GM20431 (cell line): ENCODE data around the gene LPAR4.
"Not testable (repeated sequence)": the region's sequence is repeated elsewhere in the genome, so short reads cannot be mapped to it uniquely, and the experiment has no call there.

ENCODE experiments used
- in situ Hi-C: fragments of 300-500 bp; cut with MseI, MboI; formaldehyde crosslinking; loops from one replicate; pipeline ENCODE4 v1.15.0; 2020; ENCODE audit warnings: low sequenced_read_pairs; ENCODE audit not compliant: unreplicated experiment

The LPAR4 gene, protein sequence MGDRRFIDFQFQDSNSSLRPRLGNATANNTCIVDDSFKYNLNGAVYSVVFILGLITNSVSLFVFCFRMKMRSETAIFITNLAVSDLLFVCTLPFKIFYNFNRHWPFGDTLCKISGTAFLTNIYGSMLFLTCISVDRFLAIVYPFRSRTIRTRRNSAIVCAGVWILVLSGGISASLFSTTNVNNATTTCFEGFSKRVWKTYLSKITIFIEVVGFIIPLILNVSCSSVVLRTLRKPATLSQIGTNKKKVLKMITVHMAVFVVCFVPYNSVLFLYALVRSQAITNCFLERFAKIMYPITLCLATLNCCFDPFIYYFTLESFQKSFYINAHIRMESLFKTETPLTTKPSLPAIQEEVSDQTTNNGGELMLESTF

DNA sequence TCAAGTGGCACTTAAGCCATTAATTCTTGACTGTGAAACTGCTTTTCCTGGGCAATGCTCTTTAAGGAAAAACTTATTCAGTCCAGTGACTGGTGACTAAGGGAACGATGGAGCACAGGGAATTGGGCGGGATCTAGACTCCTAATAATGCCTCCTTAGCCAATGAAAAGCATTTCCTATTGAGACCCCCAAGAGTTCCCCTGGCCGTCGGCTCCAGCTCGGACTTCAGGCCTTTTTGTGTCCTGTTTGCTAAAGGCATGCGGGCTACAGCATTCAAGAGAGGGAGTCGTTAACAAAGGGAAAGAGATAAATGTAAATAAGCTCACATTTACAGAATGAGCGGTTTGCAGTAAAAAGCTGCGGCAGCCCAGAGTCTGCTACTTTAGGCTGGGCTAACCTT is at the start of gene LPAR4:
TSS of gene LPAR4 (plus strand) at position 232 of the 400 bp plus-strand sequence. CDS start 7,150 bp downstream, outside the sequence.
- in situ Hi-C loops = no loop called here

DNA sequence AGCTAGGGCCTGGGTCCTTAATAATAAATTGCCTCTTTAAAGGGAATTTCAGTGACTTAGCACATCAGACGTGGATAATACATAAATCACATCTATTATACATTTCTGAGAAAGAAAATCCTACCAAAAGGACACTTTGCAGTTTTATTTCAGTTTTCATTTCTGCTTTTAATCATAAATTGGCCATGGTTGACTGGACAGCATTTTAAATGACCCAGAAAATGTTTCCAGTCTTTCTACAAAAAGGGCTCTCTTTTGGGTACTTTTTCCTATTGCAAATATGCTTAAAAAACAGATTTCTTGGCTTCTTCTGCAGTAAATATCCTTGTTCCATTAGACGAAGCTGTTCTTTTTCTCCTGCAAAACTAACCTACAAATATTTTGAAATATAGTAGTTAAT is 41.4 kb upstream of the LPAR4 start:
- in situ Hi-C loops = no loop called here

DNA sequence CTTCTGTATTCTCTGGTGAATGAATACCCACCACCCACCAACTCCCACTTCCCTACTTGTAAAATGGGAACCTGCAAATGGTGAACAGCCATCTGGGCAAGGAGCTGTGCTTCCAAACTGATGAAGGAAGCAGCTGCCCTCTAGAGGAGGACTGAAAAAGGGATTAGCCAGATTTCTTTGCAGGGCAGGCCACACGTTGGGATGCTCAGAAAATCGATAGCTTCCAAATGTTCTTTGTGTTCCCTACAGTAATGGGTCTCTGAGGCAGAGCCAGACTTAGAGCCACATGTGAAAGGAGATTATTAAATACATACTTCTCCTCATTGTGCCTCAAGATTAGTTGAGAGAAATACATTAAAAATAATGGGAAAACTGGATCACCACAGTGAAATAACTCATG is 39.3 kb upstream of the LPAR4 start:
- in situ Hi-C loops = no loop called here

DNA sequence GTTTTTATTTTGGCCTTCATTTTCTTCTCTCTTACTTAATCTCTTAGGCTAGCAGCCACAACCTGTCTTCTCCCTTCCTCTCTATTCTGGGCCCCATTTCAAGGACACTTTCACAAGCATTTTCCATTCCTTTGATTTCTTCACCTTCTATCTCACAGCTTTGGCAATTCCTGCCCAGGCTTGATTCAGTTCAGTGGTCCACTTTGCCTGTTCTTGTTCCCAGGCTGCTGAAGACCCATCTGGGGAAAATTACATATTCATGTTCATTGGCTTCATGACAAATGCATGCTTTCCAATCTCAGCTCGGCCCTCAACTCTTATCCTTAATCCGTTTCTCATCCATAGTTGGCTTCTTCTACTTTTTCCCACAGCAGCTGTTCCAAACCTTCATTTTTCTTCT is 38.7 kb upstream of the LPAR4 start:
- in situ Hi-C loops = no loop called here

DNA sequence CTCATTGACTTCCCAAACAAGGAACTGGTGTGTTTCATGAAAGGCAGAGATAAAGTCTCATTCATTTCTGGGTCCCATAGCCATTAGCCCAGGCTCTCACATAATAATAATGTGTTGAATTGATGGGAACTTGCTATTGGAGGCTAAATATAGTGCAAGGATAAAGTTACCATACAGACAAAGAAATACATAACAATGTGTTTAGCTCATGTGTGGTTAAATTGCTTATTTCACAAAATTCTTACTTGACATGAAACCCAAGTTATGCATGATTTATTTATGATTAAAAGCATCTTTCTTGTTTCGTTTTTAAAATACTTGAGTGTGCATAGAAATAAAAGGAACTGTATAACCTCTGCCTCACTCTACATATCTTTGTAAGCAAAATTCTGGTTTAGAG is 37.3 kb upstream of the LPAR4 start:
- in situ Hi-C loops = no loop called here

DNA sequence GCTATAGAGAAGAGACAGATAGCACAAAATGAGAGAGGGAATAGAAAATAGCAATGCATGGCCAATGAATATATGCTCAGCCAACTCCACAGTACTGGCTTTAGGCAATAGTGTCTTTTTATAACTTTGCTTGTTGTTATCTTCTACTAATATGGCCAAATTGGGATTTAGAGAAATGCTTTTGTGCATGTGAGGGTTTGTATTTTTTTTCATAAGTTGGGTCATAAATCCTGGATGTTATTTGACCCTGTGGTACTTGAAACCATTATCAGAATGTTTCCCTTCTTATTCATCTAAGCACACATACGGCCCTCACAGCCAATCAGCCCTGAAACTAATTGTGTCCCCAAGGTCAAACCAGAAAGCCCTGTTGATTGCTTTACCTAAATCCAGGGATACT is 35.2 kb upstream of the LPAR4 start:
- in situ Hi-C loops = no loop called here

DNA sequence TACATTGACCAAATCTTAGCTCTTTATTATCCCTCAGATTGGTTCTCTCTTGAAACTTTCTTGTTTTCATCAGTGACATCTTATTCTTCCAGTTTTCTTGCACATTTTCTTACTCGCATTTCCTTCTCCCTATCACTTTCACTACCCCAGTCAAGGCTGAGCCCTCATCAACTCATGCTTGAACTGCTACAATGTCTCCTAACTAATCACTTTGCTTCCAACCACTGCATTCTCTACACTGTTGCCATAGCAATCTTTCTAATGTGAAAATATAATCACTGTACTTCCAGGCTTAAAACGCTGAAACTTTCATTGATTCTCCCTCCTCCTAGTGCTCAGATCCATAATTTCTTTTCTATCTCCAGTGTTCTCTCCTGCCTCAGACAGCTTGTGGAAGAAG is 22.2 kb upstream of the LPAR4 start:
- in situ Hi-C loops = no loop called here

DNA sequence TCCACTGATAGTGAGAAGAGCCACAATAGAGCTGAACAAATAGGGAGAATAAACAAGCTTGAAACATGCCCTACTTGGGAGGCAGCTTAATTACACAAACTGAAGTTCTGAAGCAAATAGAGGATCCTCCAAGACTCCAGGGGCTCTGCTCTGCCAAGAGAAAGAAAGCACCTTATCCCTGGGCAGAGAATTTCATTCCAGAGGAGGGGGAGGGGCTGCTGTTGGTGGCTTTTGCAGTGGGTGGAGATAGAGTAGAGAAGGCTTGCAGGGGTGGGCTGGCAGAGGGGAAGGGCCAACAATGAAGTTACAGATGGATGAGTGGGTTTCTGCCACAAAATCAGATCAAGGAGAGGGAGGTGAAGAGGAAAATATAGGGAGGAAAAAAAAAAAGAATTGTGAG is 1.0 kb upstream of the LPAR4 start:
- in situ Hi-C loops = no loop called here

DNA sequence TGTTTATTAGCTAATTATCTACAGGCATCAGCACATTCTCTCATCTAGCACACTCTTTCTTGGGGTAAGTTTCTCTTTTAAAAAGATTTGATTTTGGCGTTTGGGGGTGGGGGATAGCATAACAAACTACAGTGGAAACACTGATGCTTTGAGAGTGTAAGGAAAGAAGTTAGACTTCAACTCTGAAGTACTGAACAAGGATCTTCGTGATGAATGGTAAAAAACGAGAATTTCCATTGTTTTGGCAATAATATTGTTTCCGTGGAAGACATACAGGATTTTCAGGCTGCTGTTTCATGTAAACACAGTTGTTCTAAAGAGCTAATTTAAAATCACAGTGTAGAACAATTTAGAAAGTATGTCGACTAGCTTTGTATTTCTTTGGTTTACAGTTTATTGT is 451 bp downstream of the LPAR4 start:
- in situ Hi-C loops = no loop called here

DNA sequence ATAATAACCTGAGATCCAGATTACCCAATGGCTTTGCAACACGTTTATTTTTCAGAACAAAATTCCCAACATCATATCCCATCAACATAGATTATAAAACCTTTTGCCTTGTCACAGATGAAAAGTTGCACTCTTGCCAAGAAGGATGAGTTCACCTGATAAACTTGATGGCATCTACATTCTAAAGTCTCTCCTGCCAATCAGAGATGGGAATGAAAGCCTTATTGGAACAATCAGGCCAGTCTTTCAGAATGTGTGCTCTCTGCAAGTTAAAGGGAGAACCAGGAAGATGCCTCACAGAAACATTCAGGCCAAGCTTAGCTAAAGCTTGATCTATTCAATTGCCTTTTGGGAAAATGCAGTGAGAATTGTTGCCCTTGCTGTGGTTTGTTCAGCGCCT is 1.3 kb downstream of the LPAR4 start:
- in situ Hi-C loops = no loop called here

DNA sequence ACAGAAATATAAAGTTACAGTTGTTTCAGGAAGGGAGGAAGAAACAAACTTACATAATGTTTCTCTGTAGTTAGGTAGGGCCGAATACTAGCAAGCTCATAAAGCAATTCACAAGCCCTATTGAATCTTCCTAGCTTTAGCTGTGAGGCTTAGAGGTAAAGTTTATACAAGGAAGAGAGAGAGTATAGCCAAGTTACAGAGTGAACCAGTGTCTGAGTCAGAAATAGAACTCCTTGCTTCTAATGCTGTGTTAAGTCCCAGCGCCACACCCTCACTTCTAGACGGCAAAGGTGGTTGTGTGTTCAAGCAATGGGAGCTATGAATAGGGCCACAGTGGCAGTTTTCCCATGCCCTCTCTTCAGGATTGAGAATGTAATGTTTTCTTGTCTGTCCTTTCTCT is 6.1 kb downstream of the LPAR4 start:
- in situ Hi-C loops = no loop called here

DNA sequence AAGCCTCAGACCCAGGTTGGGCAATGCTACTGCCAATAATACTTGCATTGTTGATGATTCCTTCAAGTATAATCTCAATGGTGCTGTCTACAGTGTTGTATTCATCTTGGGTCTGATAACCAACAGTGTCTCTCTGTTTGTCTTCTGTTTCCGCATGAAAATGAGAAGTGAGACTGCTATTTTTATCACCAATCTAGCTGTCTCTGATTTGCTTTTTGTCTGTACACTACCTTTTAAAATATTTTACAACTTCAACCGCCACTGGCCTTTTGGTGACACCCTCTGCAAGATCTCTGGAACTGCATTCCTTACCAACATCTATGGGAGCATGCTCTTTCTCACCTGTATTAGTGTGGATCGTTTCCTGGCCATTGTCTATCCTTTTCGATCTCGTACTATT is 7.4 kb downstream of the LPAR4 start:
- in situ Hi-C loops = no loop called here

DNA sequence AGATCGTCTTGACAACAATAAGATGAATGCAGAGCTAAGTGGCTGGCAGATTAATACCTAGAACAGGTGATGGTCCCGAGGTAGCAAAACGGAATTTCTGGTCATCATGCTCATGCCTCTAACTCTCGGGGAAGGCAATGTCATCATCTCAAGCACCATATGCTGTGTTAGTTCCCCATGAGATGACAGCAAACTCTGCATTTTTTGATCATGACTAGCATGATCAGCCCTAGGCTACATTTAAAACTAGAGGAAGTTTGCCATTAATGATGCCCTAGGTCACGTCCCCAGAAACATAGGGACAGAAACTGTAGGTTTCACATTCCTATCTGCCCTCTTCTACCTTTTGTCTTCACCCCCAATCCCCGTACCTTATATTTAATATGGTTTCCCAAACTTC is 11.6 kb downstream of the LPAR4 start:
- in situ Hi-C loops = no loop called here

DNA sequence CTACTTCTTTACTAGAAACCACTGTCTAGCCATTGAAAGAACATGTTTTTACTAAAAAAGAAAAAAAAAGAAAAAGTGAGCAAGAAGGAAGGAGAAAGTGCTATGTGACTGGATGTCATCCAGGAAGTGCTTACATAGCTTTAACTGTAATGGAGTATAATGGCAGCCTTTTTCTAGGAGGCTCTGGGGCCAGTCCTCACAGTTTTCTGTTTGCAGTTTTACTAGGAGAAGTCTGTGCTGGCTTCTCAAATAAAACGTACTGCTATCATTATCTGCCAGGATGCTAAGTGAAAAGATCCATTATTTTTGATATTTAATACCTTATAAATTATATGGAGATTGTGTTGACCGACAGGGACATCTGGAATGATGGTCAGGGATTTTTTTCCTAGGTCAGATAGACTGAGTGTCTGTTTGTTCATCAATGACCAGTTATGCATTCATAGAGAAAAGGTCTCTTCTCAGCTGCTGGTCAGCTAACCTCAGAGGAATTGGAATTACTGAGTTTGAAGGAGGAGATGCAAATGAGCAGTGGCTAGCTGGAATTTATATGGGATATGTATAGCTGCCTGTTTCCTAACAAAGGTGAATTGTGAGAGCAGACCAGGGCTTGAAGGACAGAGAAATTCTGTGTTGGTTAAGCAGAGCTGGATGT is 21.7 kb downstream of the LPAR4 start:
- in situ Hi-C loops = no loop called here

DNA sequence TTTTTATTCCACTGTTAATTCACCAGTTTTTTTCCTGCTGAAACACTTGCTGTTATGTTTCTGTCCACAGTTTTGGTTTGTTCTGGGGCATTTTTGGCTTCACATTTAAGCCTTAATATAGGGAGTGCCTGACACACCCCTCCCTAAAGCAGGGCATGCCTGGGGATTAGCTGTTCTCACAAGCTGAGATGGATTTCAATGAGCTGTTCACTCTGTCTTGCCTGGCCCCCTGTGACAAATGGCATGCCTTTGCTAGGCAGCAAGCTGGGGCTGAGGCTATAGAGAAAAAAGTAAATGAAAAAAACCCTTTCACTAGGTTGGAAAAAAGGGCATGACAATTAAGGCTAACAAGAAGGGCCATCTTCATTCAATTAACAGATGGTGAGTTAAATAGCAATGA is 22.4 kb downstream of the LPAR4 start:
- in situ Hi-C loops = no loop called here

DNA sequence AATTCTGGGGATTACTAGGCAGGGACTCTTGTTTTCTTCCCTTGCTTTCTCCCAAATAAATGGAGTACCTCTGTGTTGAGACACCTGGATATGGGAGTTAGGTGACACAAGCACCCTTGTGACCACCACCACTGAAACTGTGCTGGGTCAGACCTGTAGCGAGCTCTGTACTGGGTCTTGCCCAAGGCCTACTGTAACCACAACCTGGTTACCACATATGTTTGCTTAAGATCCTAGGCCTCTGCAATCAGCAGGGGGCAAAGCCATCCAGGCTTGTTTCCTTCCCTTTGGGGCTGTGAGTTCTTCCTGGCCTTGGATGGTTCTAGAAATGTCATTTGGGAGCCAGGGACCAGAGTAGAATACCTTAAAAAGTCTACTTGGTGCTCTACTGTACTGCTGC is 49.4 kb downstream of the LPAR4 start:
- in situ Hi-C loops = no loop called here

DNA sequence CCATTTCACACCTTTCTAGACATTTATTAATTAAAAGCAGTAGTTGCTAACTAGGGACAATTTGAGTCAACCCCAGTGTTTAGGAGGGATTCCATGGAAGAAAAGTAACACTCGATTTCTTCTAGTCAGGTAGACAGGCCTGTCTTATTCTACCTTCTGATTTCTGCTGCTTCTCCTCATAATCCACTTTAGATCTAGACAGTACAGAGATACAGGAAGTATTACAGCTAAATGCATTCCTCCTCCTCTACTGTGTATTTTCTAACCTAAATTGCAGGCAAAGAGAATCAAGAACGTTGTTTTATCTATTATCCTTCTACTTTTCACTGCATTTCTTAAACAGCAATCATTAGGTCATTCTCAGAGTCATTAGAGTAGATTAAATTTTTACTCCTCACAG is 52.6 kb downstream of the LPAR4 start:
- in situ Hi-C loops = no loop called here

DNA sequence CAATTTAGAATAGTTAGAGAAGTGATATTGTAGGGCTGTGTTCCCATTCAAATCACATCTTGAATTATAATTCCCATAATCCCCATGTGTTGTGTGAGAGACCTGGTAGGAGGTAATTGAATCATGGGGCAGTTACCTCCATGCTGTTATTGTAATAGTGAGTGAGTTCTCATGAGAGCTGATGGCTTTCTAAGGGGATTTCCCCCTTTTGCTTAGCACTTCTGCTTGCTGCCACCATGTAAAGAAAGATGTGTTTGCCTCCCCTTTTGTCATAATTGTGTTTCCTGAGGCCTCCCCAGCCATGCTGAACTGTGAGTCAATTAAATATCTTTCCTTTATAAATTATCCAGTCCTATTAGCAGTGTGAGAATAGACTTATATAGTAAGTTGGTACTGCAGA is 53.2 kb downstream of the LPAR4 start:
- in situ Hi-C loops = no loop called here

DNA sequence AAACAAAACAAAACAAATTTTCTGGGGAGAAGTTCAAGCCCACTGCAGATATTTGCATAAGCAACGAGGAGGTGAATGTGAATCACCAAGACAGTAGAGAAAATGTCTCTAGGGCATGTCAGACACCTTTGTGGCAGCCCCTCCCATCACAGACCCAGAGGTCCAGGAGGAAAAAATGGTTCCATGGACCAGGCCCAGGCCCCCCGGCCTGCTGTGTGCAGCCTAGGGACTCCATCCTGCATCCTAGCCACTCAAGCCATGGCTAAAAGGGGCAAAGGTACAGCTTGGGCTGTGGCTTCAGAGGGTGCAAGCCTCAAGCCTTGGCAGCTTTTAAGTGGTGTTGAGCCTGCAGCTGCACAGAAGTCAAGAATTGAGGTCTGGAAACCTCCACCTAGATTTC is 54.0 kb downstream of the LPAR4 start:
- in situ Hi-C loops = no loop called here

DNA sequence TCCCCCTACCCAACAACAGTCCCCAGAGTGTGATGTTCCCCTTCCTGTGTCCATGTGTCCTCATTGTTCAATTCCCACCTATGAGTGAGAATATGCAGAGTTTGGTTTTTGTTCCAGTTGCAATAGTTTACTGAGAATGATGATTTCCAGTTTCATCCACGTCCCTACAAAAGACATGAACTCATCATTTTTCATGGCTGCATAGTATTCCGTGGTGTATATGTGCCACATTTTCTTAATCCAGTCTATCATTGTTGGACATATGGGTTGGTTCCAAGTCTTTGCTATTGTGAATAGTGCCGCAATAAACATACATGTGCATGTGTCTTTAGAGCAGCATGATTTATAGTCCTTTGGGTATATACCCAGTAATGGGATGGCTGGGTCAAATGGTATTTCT is 55.0 kb downstream of the LPAR4 start:
- in situ Hi-C loops = not testable (repeated sequence)
